GM23248 (cell line): ENCODE results near the gene HEXB.

Experiments used
- EZH2 ChIP-seq: fragments of 200-600 bp; sonication (generic); IDR thresholded peaks from 2 replicates; pipeline ENCODE4 v1.6.1; 2018; ENCODE audit warnings: antibody characterized with exemption, mild to moderate bottlenecking; ENCODE audit not compliant: insufficient read depth, poor library complexity, severe bottlenecking
- EZH2phosphoT487 ChIP-seq: fragments of 200-600 bp; sonication (generic); IDR thresholded peaks from 2 replicates; pipeline ENCODE4 v1.6.1; 2018; ENCODE audit warnings: antibody characterized with exemption, moderate library complexity, mild to moderate bottlenecking, low read depth; ENCODE audit not compliant: insufficient read depth

DNA sequence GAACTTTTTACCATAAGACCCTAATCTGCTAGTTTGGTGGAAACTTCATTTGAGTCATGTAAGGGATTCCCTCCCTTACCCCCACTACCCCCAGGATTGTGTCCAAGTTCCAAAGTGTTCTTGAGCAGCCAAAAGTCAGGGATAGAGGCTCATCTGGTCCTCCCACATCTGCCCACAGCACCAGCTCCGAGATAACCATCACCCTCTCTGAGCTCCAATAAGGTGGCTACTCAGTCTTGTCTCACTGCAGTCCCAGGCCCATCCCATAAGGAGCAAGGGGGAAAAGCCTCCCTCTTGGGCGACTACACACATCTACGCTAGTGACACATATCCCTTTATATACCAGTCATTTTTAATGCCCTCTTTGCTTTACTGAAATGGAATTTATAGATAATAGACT, 32.5 kb upstream of the HEXB start:
- TF ChIP-seq EZH2phosphoT487: no peak
- no peak for TF ChIP-seq EZH2
